ENCODE measurements around the gene EPB41L4A.

Gene EPB41L4A

GRCh38 chr5:112342389-112342788, 76.7 kb downstream of the EPB41L4A start:
- Histone ChIP-seq H3F3A (ENCODE audit: low read depth) (no peaks in the 10 kb centered on the region), H3K79me2 (ENCODE audit: insufficient read depth, low read length) (no peaks in the 10 kb centered on the region), H2AFZ (ENCODE audit: low read length) (no peak overlapping the region), H3K36me3 (ENCODE audit: insufficient read depth, low read length) (no peaks in the 10 kb centered on the region), H4K20me1 (ENCODE audit: insufficient read depth, low read length, poor library complexity, severe bottlenecking) (no peaks in the 10 kb centered on the region), H3K27me3 (ENCODE audit: insufficient read depth, low read length, poor library complexity, severe bottlenecking) (no peaks in the 10 kb centered on the region), H3K9me2 (replicated peaks; ENCODE audit: low read depth, low read length) (no peaks in the 10 kb centered on the region), H3K9me3 (ENCODE audit: insufficient read depth, low read depth, low read length) (no peaks in the 10 kb centered on the region), H3K4me2 (ENCODE audit: low read depth, low read length, poor library complexity, severe bottlenecking) (no peak overlapping the region), H3K4me1 (ENCODE audit: insufficient read depth, low read length, poor library complexity, severe bottlenecking) (peaks cover 9% of the 10 kb centered on the region), H3K9ac (ENCODE audit: low read depth, low read length, poor library complexity, severe bottlenecking) (no peak overlapping the region), H3K4me3 (ENCODE audit: low read length, poor library complexity, severe bottlenecking) (no peak overlapping the region)
- no peak for TF ChIP-seq EZH2phosphoT487 (IDR thresholded peaks at IDR 0.05; ENCODE audit: borderline replicate concordance)
- no peak for TF ChIP-seq CTCF (conservative IDR thresholded peaks at IDR 0.05; ENCODE audit: low read length)

- no peaks in the 10 kb centered on the region for H3K36me3 ChIP-seq (ENCODE audit: insufficient read depth, low read length)
- H3K4me3 ChIP-seq (ENCODE audit: low read length, poor library complexity, severe bottlenecking), result no peak overlapping the region
- no peaks in the 10 kb centered on the region for H3K9me2 ChIP-seq (replicated peaks; ENCODE audit: low read depth, low read length)
- H3K9me3 ChIP-seq (ENCODE audit: insufficient read depth, low read depth, low read length), result no peaks in the 10 kb centered on the region
- H3K9ac ChIP-seq (ENCODE audit: low read depth, low read length, poor library complexity, severe bottlenecking), result no peak overlapping the region
- no peaks in the 10 kb centered on the region for H3F3A ChIP-seq (ENCODE audit: low read depth)
- H3K4me2 ChIP-seq (ENCODE audit: low read depth, low read length, poor library complexity, severe bottlenecking), result no peak overlapping the region
- no peaks in the 10 kb centered on the region for H3K4me1 ChIP-seq (ENCODE audit: insufficient read depth, low read length, poor library complexity, severe bottlenecking)
- H3K27me3 ChIP-seq (ENCODE audit: insufficient read depth, low read length, poor library complexity, severe bottlenecking), result no peaks in the 10 kb centered on the region
- no peaks in the 10 kb centered on the region for H4K20me1 ChIP-seq (ENCODE audit: insufficient read depth, low read length, poor library complexity, severe bottlenecking)
- H2AFZ ChIP-seq (ENCODE audit: low read length), result no peak overlapping the region
- TF ChIP-seq EZH2phosphoT487 (IDR thresholded peaks at IDR 0.05; ENCODE audit: borderline replicate concordance), result no peak
- no peak for TF ChIP-seq CTCF (conservative IDR thresholded peaks at IDR 0.05; ENCODE audit: low read length)
- H3K79me2 ChIP-seq (ENCODE audit: insufficient read depth, low read length), result no peaks in the 10 kb centered on the region
Measured at GRCh38 chr5:112339761-112340160, 79.3 kb downstream of the EPB41L4A start.

- no peaks in the 10 kb centered on the region for H4K20me1 ChIP-seq (ENCODE audit: insufficient read depth, low read length, poor library complexity, severe bottlenecking)
- H3K79me2 ChIP-seq (ENCODE audit: insufficient read depth, low read length), result no peaks in the 10 kb centered on the region
- H3K4me1 ChIP-seq (ENCODE audit: insufficient read depth, low read length, poor library complexity, severe bottlenecking), result no peaks in the 10 kb centered on the region
- no peak overlapping the region for H2AFZ ChIP-seq (ENCODE audit: low read length)
- no peaks in the 10 kb centered on the region for H3K36me3 ChIP-seq (ENCODE audit: insufficient read depth, low read length)
- H3K9ac ChIP-seq (ENCODE audit: low read depth, low read length, poor library complexity, severe bottlenecking), result no peak overlapping the region
- H3K4me2 ChIP-seq (ENCODE audit: low read depth, low read length, poor library complexity, severe bottlenecking), result no peak overlapping the region
- TF ChIP-seq EZH2phosphoT487 (IDR thresholded peaks at IDR 0.05; ENCODE audit: borderline replicate concordance) (no peak), CTCF (conservative IDR thresholded peaks at IDR 0.05; ENCODE audit: low read length) (no peak)
- H3F3A ChIP-seq (ENCODE audit: low read depth), result no peaks in the 10 kb centered on the region
- no peak overlapping the region for H3K4me3 ChIP-seq (ENCODE audit: low read length, poor library complexity, severe bottlenecking)
- no peaks in the 10 kb centered on the region for H3K9me2 ChIP-seq (replicated peaks; ENCODE audit: low read depth, low read length)
- no peaks in the 10 kb centered on the region for H3K9me3 ChIP-seq (ENCODE audit: insufficient read depth, low read depth, low read length)
- H3K27me3 ChIP-seq (ENCODE audit: insufficient read depth, low read length, poor library complexity, severe bottlenecking), result no peaks in the 10 kb centered on the region
Measured at GRCh38 chr5:112338681-112339337, 80.3 kb downstream of the EPB41L4A start.
